Loucy (cell line): ENCODE measurements around the gene IFITM5.
"Not testable (repeated sequence)": the region's sequence is repeated elsewhere in the genome, so short reads cannot be mapped to it uniquely, and the experiment has no call there.

Experiments
- H2AFZ ChIP-seq: fragments of 200-600 bp; sonication (generic); 2 replicates; pipeline ENCODE4 v1.6.0; 2016; ENCODE audit warnings: antibody characterized with exemption, mild to moderate bottlenecking, low read length, moderate library complexity
- H3F3A ChIP-seq: fragments of 200-600 bp; 2 replicates; pipeline ENCODE4 v1.6.0; 2016; ENCODE audit warnings: antibody characterized with exemption, low read depth, mild to moderate bottlenecking
- H3K27me3 ChIP-seq: fragments of 200-600 bp; sonication (generic); 2 replicates; pipeline ENCODE4 v1.6.1; 2014; ENCODE audit warnings: low read length, mild to moderate bottlenecking; ENCODE audit not compliant: insufficient read depth, poor library complexity, severe bottlenecking
- H3K36me3 ChIP-seq: fragments of 200-600 bp; sonication (generic); 2 replicates; pipeline ENCODE4 v1.6.1; 2016; ENCODE audit warnings: low read length; ENCODE audit not compliant: insufficient read depth
- H3K4me1 ChIP-seq: fragments of 200-600 bp; sonication (generic); 2 replicates; pipeline ENCODE4 v1.5.1; 2014; ENCODE audit warnings: low read length, mild to moderate bottlenecking; ENCODE audit not compliant: insufficient read depth, poor library complexity, severe bottlenecking
- H3K4me2 ChIP-seq: fragments of 200-600 bp; sonication (generic); 2 replicates; pipeline ENCODE4 v1.6.0; 2014; ENCODE audit warnings: antibody characterized with exemption, low read length, low read depth, mild to moderate bottlenecking; ENCODE audit not compliant: poor library complexity, severe bottlenecking
- H3K4me3 ChIP-seq: fragments of 200-600 bp; sonication (generic); 2 replicates; pipeline ENCODE4 v1.5.1; 2014; ENCODE audit warnings: low read length, mild to moderate bottlenecking, mixed read lengths; ENCODE audit not compliant: poor library complexity, severe bottlenecking
- H3K79me2 ChIP-seq: fragments of 200-600 bp; sonication (generic); 2 replicates; pipeline ENCODE4 v1.6.1; 2014; ENCODE audit warnings: low read length; ENCODE audit not compliant: insufficient read depth
- H3K9ac ChIP-seq: fragments of 200-600 bp; sonication (generic); 2 replicates; pipeline ENCODE4 v1.6.0; 2014; ENCODE audit warnings: mild to moderate bottlenecking, low read depth, low read length, moderate library complexity; ENCODE audit not compliant: poor library complexity, severe bottlenecking
- H3K9me2 ChIP-seq: fragments of 200-600 bp; sonication (generic); replicated peaks from 2 replicates; pipeline ENCODE4 v1.6.1; 2016; ENCODE audit warnings: low read depth, low read length, mixed read lengths
- H3K9me3 ChIP-seq: fragments of 200-600 bp; sonication (generic); 2 replicates; pipeline ENCODE4 v1.6.1; 2014; ENCODE audit warnings: mild to moderate bottlenecking, antibody characterized with exemption, low read length, low read depth; ENCODE audit not compliant: insufficient read depth
- H4K20me1 ChIP-seq: fragments of 200-600 bp; sonication (generic); 2 replicates; pipeline ENCODE4 v1.6.0; 2014; ENCODE audit warnings: antibody characterized with exemption, low read length, mild to moderate bottlenecking; ENCODE audit not compliant: insufficient read depth, poor library complexity, severe bottlenecking
- EZH2phosphoT487 ChIP-seq: fragments of 200-600 bp; IDR thresholded peaks from 2 replicates; pipeline ENCODE4 v1.6.1; 2018; ENCODE audit warnings: antibody characterized with exemption, mild to moderate bottlenecking, moderate library complexity, borderline replicate concordance
- TF ChIP-seq, protein P1 (sequence below): fragments of 200-600 bp; sonication (generic); conservative IDR thresholded peaks from 2 replicates; pipeline ENCODE4 v1.5.1; 2014; ENCODE audit warnings: mild to moderate bottlenecking, antibody characterized with exemption, low read length

The IFITM5 gene

GRCh38 chr11:287821-288477 is 11.4 kb downstream of the IFITM5 start:
- peak overlapping the region; percentile 97 for H3K4me2 ChIP-seq
- H3F3A ChIP-seq = no peaks in the 10 kb centered on the region
- peak overlapping the region; percentile 82 for H2AFZ ChIP-seq
- no peaks in the 10 kb centered on the region for H3K27me3 ChIP-seq
- TF ChIP-seq, protein P1, sequence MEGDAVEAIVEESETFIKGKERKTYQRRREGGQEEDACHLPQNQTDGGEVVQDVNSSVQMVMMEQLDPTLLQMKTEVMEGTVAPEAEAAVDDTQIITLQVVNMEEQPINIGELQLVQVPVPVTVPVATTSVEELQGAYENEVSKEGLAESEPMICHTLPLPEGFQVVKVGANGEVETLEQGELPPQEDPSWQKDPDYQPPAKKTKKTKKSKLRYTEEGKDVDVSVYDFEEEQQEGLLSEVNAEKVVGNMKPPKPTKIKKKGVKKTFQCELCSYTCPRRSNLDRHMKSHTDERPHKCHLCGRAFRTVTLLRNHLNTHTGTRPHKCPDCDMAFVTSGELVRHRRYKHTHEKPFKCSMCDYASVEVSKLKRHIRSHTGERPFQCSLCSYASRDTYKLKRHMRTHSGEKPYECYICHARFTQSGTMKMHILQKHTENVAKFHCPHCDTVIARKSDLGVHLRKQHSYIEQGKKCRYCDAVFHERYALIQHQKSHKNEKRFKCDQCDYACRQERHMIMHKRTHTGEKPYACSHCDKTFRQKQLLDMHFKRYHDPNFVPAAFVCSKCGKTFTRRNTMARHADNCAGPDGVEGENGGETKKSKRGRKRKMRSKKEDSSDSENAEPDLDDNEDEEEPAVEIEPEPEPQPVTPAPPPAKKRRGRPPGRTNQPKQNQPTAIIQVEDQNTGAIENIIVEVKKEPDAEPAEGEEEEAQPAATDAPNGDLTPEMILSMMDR = no peak
- TF ChIP-seq EZH2phosphoT487 = no peak
- no peaks in the 10 kb centered on the region for H3K9me3 ChIP-seq
- H3K4me1 ChIP-seq = peaks cover 40% of the 10 kb centered on the region
- H3K36me3 ChIP-seq = no peaks in the 10 kb centered on the region
- peaks cover 3% of the 10 kb centered on the region for H4K20me1 ChIP-seq
- peak overlapping the region; percentile 93 for H3K9ac ChIP-seq
- peak overlapping the region; percentile 93 for H3K4me3 ChIP-seq
- H3K79me2 ChIP-seq = peaks cover 37% of the 10 kb centered on the region; the same call in 1 of the 2 replicates
- no peaks in the 10 kb centered on the region for H3K9me2 ChIP-seq

DNA sequence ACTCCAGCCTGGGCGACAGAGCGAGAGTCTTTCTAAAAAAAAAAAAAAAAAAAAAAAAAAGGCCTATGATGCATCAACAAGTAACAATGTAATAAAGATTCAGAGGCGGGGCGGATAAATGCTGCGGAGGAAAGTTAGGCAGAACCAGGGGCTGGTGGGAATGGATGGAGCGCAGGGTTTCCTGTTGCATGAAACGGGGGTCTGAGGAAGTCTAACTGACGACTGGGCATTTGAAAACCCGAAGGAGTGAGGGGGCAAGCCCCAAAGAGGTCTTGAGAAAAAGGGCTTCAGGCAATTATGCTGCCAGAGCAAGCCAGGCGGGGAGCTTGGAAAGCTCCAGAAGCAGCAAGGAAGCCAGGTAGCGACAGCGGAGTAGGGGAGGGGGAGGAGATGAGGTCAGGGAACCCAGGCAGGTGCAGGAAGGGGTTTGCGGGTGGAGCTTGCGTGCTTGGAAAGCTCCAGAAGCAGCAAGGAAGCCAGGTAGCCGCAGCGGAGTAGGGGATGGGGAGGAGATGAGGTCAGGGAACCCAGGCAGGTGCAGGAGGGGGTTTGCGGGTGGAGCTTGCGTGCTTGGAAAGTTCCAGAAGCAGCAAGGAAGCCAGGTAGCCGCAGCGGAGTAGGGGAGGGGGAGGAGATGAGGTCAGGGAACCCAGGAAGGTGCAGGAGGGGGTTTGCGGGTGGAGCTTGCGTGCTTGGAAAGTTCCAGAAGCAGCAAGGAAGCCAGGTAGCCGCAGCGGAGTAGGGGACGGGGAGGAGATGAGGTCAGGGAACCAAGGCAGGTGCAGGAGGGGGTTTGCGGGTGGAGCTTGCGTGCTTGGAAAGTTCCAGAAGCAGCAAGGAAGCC is 12.1 kb downstream of the IFITM5 start:
- H3K4me1 ChIP-seq = peaks cover 42% of the 10 kb centered on the region
- peaks cover 37% of the 10 kb centered on the region; the same call in 1 of the 2 replicates for H3K79me2 ChIP-seq
- H3K9ac ChIP-seq = peak overlapping the region; percentile 93
- H2AFZ ChIP-seq = peak overlapping the region; percentile 82; the same call in 1 of the 2 replicates
- H3K27me3 ChIP-seq, H3K36me3 ChIP-seq, H3K9me3 ChIP-seq, H3K9me2 ChIP-seq, H3F3A ChIP-seq, H4K20me1 ChIP-seq: not testable (repeated sequence)
- H3K4me2 ChIP-seq = peak overlapping the region; percentile 97
- peak overlapping the region; percentile 93 for H3K4me3 ChIP-seq

- H3K36me3 ChIP-seq = no peaks in the 10 kb centered on the region
- peaks cover 30% of the 10 kb centered on the region; the same call in 1 of the 2 replicates for H3K79me2 ChIP-seq
- H4K20me1 ChIP-seq = peaks cover 3% of the 10 kb centered on the region
- peaks cover 37% of the 10 kb centered on the region for H3K4me1 ChIP-seq
- H3K4me2 ChIP-seq = no peak overlapping the region
- no peak for TF ChIP-seq EZH2phosphoT487
- TF ChIP-seq, protein P1 = no peak
- no peaks in the 10 kb centered on the region for H3K27me3 ChIP-seq
- no peaks in the 10 kb centered on the region for H3K9me3 ChIP-seq
- H3F3A ChIP-seq = no peaks in the 10 kb centered on the region
- no peak overlapping the region for H3K9ac ChIP-seq
- H3K4me3 ChIP-seq = no peak overlapping the region
- H3K9me2 ChIP-seq = no peaks in the 10 kb centered on the region
- H2AFZ ChIP-seq = no peak overlapping the region
Observed at GRCh38 chr11:285894-286220, 13.5 kb downstream of the IFITM5 start.
